Ovary (tissue), 3 donors: ENCODE results near the gene C2orf76.

Experiments
- CTCF ChIP-seq, 3 donors: fragments of 450-650 bp in 2 of 3; fragments of 200-600 bp in 1 of 3; IDR thresholded peaks; one replicate each; pipeline versions ENCODE4 v1.5.1 to v1.8.0; 2016 to 2022; ENCODE audit warnings: antibody characterized with exemption in 3 of 3, mild to moderate bottlenecking in 1 of 3
- EP300 ChIP-seq: sonication (generic); formaldehyde crosslinking; IDR thresholded peaks from one replicate; pipeline ENCODE4 v1.6.1; 2017; ENCODE audit warnings: antibody characterized with exemption
- POLR2A ChIP-seq: fragments of 450-650 bp; IDR thresholded peaks from one replicate; pipeline ENCODE4 v1.6.1; 2017; ENCODE audit warnings: antibody characterized with exemption, mild to moderate bottlenecking, moderate library complexity
- donor health status: DM: no; HTN: no; CAD: no.

- TF ChIP-seq POLR2A = no peak
- TF ChIP-seq CTCF (IDR thresholded peaks at IDR 0.05) = no peak
- TF ChIP-seq EP300 = no peak
Observed at GRCh38 chr2:119289093-119289492, 77.5 kb downstream of the C2orf76 start.
